GM12864 (cell line): ENCODE measurements around the gene NTN1.

ENCODE experiments used
- DNase-seq: peaks from one replicate; pipeline ENCODE4 v3.0.0-alpha.2; 2011; ENCODE audit warnings: low read depth
- H3K4me3 ChIP-seq: 2 replicates; pipeline ENCODE4 v1.5.1; 2011; ENCODE audit warnings: mild to moderate bottlenecking, low read depth, low read length, control low read depth
- TF ChIP-seq, protein P1 (sequence below): IDR thresholded peaks from 2 replicates; pipeline ENCODE4 v1.5.1; 2011; ENCODE audit warnings: low read depth, mild to moderate bottlenecking, moderate library complexity, low read length, control low read depth, inconsistent platforms; ENCODE audit errors: missing control alignments

The NTN1 gene

DNA sequence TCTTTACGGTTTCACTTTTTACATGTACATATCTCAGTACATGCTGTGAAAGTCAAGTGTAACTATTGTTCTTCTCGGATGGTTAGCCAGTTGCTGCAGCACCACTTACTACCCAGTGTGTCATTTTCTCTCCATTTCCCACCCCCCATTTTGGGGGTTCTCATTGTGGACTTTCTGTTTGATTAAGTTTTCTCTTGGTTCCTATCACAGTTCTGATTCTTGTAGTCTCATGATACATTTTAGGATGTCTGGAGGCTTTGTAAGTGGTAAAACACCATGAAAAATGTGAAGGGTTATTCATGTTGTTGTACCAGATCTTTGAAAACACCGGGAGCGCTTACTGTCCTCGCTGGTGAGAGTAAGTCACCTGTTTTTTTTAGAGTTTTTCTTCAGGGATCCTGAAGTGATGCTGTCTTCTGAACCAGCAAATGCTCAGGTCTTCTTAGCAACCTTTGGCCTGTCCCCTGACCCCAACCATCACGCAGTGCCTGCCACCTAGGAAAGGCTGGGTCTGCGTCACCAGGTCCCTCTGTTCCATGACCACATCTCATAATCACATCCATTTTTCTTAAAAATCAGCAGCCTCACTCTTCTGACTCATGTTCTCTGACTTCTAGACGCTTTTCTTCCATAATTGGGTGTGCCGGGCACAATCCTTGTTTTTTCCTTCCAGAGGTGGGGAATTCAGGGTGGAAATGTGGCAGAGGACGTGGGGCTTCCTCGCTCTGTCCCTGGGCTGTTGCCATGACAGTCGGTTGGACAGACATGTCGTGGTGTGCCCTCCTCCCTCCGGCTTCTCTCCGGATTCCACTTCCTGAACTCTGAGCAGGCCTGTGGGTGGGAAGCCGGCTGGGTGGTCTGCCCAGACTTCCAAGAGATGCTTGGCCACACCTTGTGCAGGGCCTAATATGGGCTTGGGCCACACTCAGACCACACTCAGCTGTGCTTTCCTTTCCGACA lies 102.6 kb downstream of the NTN1 start:
- TF ChIP-seq, protein P1, sequence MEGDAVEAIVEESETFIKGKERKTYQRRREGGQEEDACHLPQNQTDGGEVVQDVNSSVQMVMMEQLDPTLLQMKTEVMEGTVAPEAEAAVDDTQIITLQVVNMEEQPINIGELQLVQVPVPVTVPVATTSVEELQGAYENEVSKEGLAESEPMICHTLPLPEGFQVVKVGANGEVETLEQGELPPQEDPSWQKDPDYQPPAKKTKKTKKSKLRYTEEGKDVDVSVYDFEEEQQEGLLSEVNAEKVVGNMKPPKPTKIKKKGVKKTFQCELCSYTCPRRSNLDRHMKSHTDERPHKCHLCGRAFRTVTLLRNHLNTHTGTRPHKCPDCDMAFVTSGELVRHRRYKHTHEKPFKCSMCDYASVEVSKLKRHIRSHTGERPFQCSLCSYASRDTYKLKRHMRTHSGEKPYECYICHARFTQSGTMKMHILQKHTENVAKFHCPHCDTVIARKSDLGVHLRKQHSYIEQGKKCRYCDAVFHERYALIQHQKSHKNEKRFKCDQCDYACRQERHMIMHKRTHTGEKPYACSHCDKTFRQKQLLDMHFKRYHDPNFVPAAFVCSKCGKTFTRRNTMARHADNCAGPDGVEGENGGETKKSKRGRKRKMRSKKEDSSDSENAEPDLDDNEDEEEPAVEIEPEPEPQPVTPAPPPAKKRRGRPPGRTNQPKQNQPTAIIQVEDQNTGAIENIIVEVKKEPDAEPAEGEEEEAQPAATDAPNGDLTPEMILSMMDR = no peak
- no peak overlapping the region for H3K4me3 ChIP-seq
- no peak for DNase-seq

DNA sequence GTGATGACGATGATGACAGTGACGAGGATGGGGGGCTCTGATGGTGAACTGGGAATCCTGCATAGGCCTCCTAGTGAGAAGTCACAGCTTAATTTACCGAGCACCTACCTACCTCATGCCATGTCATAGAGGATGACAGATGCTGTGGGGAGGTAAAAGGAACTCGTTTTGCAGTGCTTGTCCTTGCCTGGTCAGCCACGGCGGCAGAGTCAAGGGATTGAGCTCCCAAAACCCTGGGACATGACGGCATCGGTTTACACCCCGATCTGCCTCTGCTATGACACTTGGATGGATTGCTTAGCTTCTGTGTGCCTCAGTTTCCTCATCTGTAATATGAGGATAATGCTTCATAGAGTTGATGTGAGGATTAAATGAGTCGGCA lies 103.2 kb downstream of the NTN1 start:
- H3K4me3 ChIP-seq = no peak overlapping the region
- no peak for DNase-seq
- TF ChIP-seq, protein P1 = no peak

DNA sequence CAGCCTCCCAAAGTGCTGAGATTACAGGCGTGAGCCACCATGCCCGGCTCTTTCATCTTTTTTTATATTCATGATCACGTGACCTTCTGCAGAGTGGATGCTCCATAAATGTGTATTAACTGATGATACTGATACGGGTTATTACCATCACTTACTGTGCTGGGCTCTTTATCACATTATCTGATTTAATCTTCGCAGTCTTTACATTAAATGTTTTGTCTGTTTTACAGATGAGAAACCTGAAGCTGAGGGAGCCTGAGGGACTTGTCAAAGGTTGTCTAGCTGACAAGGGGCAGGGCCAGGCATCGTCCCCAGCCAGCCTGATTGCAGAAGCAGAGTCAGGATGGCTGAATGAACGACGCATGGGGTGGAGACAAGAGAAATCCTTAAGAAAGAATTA lies 104.4 kb downstream of the NTN1 start:
- TF ChIP-seq, protein P1 = no peak
- H3K4me3 ChIP-seq = no peak overlapping the region
- DNase-seq = no peak

DNA sequence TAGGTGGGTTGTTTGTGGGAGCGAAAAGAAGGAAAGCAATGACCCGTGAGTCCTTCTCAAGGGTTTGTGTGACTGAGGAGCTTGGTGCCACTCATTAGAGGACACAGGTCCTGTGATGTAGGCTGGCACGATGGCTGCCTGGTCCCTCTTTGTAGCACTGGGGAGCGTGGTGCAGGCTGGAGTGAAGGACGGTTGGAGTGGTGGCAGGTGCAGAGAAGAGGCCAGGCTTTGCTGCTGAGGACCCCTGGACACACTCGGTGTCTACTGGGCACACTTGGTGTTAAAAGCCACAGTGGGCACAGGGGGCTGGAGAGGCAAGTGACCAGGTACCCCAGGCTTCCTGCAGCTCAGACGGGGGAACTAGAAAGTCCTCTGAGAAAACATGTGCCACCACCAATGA lies 106.0 kb downstream of the NTN1 start:
- TF ChIP-seq, protein P1 = no peak
- DNase-seq = no peak
- no peak overlapping the region for H3K4me3 ChIP-seq

DNA sequence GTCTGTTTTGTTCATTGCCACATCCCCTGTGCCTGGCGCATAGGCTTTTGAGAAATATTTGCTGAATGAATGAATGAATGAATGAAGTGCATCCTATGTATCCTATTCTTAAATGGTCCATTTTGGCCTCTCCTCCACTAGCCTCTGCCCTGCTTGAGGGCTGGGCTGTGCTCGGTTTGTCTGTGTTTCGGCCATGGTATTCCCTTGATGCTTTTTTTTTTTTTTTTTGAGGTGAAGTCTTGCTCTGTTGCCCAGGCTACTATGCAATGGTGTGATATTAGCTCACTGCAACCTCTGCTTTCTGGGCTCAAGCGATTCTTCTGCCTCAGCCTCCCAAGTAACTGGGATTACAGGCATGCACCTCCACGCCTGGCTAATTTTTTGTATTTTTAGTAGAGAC lies 110.1 kb downstream of the NTN1 start:
- no peak for DNase-seq
- H3K4me3 ChIP-seq = no peak overlapping the region
- TF ChIP-seq, protein P1 = no peak

DNA sequence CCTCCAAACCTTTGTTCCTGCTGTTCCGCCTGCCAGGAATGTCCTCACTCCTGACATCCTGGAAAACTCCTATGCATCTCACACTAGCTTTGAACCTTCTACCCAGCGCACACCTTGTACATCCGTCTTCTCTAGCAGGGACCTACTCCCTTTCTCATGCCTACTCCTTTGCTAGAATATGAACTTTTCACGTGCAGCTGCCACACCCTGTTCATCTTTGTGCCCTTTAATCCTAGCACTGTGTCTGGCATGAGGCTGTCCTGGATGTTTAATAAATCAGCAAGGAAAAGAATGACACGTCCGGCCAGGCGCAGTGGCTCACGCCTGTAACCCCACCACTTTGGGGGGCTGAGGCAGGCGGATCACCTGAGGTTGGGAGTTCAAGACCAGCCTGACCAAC lies 111.0 kb downstream of the NTN1 start:
- H3K4me3 ChIP-seq = no peak overlapping the region
- TF ChIP-seq, protein P1 = no peak
- no peak for DNase-seq
